MM.1S (cell line): ENCODE data around the gene DDX10.

Experiments used
- EZH2 ChIP-seq: fragments of 300-600 bp; sonication (generic); optimal IDR thresholded peaks from 2 replicates; pipeline ENCODE3; 2017; ENCODE audit warnings: low read depth, mild to moderate bottlenecking, antibody characterized with exemption, low read length, mixed read lengths
- EZH2phosphoT487 ChIP-seq: fragments of 300-600 bp; sonication (generic); IDR thresholded peaks from 2 replicates; pipeline ENCODE4 v1.6.1; 2018; ENCODE audit warnings: antibody characterized with exemption, low read length
- TF ChIP-seq, protein P1 (sequence below): fragments of 300-600 bp; sonication (generic); IDR thresholded peaks from 2 replicates; pipeline ENCODE4 v1.5.1; 2016; ENCODE audit warnings: antibody characterized with exemption, low read length, mixed read lengths

- TF ChIP-seq, protein P1, sequence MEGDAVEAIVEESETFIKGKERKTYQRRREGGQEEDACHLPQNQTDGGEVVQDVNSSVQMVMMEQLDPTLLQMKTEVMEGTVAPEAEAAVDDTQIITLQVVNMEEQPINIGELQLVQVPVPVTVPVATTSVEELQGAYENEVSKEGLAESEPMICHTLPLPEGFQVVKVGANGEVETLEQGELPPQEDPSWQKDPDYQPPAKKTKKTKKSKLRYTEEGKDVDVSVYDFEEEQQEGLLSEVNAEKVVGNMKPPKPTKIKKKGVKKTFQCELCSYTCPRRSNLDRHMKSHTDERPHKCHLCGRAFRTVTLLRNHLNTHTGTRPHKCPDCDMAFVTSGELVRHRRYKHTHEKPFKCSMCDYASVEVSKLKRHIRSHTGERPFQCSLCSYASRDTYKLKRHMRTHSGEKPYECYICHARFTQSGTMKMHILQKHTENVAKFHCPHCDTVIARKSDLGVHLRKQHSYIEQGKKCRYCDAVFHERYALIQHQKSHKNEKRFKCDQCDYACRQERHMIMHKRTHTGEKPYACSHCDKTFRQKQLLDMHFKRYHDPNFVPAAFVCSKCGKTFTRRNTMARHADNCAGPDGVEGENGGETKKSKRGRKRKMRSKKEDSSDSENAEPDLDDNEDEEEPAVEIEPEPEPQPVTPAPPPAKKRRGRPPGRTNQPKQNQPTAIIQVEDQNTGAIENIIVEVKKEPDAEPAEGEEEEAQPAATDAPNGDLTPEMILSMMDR = no peak
- TF ChIP-seq EZH2 = no peak
- no peak for TF ChIP-seq EZH2phosphoT487
These were observed 272.9 kb downstream of the DDX10 start for GRCh38 chr11:108937746-108938145.
